Fibroblast of the conjunctiva (primary cell): ENCODE data around the gene HRCT1.
"Not testable (repeated sequence)": the region's sequence is repeated elsewhere in the genome, so short reads cannot be mapped to it uniquely, and the experiment has no call there.

Experiments
- DNase-seq: peaks from one replicate; pipeline ENCODE4 v3.0.0-alpha.2; 2010; ENCODE audit warnings: low read depth

The HRCT1 gene

GRCh38 chr9:35896570-35896969, 9.4 kb upstream of the HRCT1 start:
- no peak for DNase-seq

- DNase-seq = not testable (repeated sequence)
Measured at GRCh38 chr9:35897376-35898099, 8.5 kb upstream of the HRCT1 start.

DNA sequence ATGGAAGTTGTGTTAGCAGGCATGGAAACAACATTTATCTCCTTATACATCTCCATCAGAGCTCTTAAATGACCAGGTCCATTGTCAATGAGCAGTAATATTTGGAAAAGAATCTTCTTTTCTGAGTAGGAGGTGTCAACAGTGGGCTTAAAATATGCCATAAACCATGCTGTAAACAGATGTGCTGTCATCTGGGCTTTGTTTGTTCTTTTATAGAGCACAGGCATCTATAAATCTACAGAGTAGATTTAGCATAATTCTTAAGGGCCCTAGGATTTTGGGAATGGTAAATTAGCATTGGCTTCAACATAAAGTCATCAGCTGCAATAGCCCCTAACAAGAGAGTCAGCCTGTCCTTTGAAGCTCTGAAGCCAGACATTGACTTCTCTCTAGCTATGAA, 7.7 kb upstream of the HRCT1 start:
- no peak for DNase-seq

DNA sequence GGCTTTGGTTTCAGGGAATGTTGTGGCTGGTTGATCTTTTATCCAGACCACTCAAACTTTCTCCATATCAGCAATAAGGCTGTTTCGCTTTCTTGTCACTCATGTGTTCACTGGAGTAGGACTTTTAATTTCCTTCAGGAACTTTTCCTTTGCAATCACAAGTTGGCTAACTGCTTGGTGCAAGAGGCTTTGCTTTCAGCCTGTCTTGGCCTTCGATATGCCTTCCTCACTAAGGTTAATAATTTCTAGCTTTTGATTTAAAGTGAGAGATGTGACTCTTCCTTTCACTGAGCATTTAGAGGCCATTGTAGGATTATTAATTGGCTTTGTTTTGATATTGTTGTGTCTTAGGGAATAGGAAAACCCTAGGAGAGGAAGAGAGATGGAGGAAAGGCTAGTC, 7.0 kb upstream of the HRCT1 start:
- no peak for DNase-seq

GRCh38 chr9:35903049-35903448, 3.0 kb upstream of the HRCT1 start:
- DNase-seq = no peak

DNA sequence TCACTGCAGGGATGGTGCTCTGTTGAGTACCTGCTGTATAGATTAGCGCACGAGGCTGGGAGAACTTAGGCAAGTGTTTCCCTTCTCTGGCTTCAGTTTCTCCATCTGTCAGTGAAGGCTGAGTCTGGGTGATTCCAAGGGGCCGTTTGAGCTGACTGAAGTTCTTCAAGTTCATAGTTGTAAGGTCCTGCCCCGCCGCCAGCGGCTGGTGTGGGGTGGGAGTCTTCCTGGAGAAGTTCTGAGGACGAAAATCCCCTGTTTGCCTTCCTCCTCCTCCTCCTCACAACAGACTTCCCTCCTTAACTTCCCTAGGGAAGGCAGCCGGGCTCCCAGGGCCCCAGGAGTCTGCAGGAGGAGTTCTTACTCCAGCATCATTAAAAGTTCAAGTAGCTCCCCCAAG, 1.7 kb upstream of the HRCT1 start:
- DNase-seq = no peak

DNA sequence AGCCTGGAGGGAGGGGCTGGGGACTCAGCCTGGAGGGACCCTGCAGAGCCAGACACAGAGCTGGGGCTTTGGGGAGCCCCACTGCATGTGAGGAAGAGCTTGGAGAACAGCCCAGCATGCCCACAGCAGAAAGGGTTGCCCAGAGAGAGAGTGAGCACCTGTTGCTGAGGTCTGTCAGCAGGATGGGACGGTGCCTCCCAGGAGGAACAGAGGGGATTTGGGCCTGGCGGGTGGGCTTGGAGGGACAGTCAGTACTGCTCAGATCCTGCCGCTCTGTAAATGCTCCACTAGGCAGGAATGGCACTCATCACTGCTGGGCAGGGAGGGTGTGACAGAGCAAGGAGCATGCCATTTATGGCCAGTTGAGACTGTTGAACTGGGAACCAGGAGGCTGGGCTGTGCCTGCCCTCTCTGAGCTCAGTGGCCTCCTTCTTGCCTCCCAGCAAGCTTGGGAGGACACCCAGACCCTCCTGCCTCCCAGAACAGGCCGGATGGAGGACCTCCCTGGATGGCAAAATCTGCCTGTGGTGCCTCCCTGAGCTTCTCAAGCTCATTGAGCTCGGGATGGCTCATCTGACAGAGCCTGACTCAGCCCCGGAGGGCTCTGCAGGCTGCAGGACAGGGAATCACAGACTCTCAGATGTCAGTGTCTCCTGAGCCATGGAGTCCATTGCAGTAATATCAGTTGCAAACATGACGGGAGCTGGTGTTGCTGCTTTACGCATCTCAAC, 786 bp upstream of the HRCT1 start:
- no peak for DNase-seq

DNA sequence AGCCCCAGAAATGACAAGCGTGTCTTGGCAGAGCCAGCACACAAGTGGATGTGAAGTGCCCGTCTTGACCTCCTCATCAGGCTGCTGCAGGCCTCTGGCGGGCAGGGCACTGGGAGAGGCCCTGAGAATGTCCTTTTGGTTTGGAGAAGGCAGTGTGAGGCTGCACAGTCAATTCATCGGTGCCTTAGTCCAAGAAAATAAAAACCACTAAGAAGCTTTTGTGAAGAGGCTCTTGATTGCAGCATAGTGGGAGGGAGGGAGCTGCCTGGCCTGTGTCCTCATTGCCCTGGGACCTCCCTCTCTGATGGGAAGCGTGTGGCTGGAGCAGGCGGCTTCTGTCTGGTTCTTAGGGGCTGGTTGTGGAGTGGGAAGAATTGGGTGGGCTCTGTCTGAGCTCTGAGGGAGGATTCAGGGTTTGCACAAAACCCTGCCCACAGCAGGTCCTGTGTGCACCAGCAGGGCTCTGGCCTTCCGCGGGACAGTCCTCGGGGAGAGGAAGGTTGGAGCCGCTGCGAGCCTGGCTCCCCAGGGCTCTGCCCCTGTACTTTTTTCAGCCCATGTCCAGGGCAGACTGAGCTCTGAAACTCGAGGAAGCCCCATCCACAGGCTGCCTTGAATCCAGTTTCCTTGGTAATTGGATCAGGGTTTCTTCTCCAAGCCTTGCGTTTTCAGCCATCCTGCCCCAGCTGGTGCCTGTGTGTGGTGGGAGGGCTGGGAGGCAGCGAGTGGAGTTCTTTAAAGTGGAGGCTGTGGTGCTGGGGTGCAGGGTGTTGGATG, 1.1 kb downstream of the HRCT1 start:
- peak; percentile 92 for DNase-seq

DNA sequence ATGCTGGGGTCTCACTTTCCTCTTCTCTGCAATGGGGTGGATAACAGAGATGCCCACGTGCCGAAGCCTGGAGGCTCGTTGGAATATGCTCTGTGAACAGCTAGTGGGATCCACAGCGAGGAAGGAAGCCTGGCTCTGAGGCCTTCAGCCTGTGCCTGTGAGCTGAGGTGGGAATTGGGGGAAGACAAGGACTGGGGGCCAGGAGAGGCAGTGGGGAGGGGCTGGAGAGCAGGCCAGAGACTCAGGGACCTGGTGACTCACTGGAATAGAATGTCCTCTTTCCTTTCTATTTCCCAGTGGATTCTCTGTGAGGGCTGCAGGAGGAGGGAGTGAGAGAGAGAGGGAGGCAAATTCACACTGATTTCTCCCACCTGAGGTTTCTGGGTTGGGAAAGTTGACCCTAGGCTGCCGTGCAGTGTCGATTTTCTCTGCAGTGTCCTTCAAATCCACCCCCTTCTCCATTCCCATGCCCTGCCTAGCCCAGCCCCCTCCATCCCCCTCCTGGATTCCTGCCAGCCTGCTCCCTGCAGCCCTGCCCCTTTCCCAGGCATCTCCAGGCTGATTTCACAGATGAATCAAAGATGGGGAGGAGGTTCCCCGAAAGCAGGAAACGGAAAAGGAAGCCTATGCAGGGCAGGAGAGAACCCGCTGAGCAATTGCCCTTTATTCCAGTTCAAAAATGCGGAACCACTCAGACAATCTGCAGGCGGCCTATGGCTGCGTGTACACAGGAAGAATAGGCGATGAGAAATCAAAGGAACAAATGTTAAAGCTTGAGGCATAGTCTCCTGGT, 1.9 kb downstream of the HRCT1 start:
- DNase-seq = peak; percentile 86

GRCh38 chr9:35908504-35909125, 2.6 kb downstream of the HRCT1 start:
- no peak for DNase-seq

GRCh38 chr9:35909274-35909673, 3.3 kb downstream of the HRCT1 start, which contains the start of gene SPAAR:
SPAAR (plus strand) TSS chr9:35909490; CDS start chr9:35910464, 974 bp downstream.
- DNase-seq = no peak

DNA sequence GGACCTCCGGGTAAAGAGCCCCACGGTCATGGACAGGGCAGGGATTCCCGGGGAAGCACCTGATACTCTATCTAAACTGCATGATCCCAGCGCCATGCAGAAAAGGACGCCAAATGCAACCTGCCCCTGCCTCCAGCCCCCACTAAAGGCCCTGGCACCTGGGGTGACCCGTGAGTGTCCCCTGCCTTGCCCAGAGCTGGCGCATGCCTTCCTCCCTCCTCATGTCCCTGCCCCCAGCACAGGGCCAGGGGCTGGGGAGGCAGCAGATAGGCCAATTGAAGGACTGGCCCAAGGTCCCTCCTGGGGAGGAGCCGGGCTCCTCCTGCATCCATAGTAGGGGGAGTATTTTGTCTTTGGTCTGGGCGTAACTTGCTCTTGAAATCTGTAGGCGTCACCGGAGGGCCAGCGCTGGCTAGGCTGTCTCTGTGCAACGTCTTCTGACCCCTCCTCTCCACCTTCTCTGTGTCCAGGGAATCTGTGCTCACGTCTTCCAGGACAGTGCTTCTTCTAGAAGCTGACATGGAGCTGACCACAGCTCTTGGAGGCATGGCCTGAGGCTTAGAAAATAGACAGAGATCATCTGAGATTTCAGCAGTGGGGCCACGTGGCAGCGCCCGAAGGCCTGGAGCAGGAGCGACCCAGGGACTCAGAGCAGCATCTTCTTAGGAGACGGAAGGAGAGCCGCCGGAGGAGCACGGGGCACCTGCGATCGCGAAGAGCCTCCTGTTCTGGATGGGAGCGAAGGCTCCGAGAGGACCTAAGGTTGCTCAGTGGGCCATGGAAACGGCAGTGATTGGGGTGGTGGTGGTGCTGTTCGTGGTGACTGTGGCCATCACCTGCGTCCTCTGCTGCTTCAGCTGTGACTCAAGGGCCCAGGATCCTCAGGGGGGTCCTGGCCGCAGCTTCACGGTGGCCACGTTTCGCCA, 3.9 kb downstream of the HRCT1 start:
- DNase-seq = no peak

- peak; percentile 68 for DNase-seq
Measured at GRCh38 chr9:35910613-35911359, 4.8 kb downstream of the HRCT1 start.

- DNase-seq = no peak
Measured at GRCh38 chr9:35911690-35912089, 5.7 kb downstream of the HRCT1 start.

DNA sequence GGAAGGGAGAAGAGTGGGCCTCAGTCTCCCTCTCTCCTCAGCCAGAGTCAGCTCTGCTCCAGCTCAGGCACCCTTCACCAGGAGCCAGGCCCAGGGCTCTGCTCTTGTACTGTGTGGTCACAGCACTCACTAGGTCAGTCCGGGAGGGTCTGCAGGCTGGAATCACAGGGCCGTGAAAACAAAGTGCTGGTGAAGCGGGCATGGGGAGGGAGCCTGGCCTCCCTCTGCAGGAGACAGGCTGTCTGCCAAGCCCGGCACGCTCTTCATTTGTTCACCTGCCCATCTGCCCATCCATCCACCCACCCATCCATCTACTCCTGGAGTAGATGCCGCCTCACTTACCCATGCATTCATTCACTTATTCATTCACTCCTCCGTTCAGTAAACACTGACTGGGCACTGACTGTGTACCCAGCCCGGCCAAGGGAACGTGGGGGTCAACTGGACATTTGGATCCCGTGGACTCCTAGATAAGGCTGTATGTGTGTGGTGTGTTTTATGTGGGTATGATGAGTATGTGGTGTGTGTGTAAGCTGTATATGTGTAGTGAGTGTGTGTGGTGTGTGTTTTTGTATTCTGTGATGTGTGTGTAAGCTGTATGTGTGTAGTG, 6.9 kb downstream of the HRCT1 start:
- DNase-seq = no peak

DNA sequence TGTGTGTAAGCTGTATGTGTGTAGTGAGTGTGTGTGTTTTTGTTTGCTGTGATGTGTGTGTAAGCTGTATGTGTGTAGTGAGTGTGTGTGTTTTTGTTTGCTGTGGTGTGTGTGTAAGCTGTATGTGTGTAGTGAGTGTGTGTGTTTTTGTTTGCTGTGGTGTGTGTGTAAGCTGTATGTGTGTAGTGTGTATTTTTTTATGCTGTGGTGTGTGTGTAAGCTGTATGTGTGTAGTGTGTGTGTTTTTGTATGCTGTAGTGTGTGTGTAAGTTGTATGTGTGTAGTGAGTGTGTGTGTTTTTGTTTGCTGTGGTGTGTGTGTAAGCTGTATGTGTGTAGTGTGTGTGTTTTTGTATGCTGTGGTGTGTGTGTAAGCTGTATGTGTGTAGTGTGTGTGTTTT, 7.4 kb downstream of the HRCT1 start:
- DNase-seq = not testable (repeated sequence)

- DNase-seq = no peak
Measured at GRCh38 chr9:35914301-35914807, 8.4 kb downstream of the HRCT1 start.

GRCh38 chr9:35915681-35916294, 9.8 kb downstream of the HRCT1 start:
- DNase-seq = no peak

GRCh38 chr9:35917261-35917660, 11.3 kb downstream of the HRCT1 start:
- DNase-seq = no peak
